Suppressor macrophage treated with lipopolysaccharide for 1 hour (primary cell): Measurements from ENCODE around the gene HLA-DMA.

Experiments used
- DNase-seq, 3 donors: peaks; one replicate each; pipeline ENCODE4 v3.0.0-alpha.2; 2020 to 2022

The HLA-DMA gene

GRCh38 chr6:32952817-32953739 lies at the start of gene HLA-DMA:
Gene HLA-DMA (minus strand): TSS chr6:32953097. CDS start chr6:32953036, 61 bp downstream.
- DNase-seq: peak; percentile 95 to 99 (median 98)

DNA sequence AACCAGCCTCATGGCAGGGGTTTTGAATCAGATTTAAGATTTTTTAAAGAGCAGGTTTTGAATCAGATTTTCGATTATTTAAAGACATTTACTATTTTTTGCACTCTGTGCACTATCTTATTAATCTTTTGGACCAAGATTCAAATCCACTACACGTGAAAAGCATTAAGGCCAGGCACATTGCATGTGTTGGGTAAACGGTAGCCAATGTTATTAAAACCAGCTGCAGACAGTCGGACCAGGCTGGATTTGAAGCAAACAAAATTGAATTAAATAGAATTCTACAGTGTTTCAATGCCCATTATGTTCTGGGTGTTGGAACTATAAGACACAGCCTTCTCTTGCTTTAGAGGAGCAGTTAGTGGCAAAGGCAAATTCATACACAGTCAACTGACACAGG lies 48.8 kb upstream of the HLA-DMA start:
- no peak for DNase-seq

GRCh38 chr6:33000055-33000454 lies 47.2 kb upstream of the HLA-DMA start:
- peak in 1 of 3 donors; percentile 37 for DNase-seq

DNA sequence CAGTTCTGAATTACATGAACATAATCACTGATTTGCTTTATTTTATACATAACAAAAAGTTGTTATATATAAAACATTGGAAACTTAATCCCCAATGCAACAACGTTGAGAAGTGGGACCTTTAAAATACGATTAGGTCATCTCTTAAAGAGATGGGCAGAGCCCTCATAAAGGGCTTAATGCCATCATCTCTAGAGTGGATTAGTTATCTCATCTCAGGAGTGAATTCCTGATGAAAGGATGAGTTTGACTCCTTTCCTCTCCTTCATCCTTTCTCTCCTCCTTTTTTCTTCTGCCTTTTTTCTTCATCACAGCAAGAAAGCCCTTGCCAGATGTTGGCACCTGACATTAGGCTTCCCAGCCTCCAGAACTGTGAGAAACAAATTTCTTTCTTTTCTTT lies 42.6 kb upstream of the HLA-DMA start:
- DNase-seq: no peak

DNA sequence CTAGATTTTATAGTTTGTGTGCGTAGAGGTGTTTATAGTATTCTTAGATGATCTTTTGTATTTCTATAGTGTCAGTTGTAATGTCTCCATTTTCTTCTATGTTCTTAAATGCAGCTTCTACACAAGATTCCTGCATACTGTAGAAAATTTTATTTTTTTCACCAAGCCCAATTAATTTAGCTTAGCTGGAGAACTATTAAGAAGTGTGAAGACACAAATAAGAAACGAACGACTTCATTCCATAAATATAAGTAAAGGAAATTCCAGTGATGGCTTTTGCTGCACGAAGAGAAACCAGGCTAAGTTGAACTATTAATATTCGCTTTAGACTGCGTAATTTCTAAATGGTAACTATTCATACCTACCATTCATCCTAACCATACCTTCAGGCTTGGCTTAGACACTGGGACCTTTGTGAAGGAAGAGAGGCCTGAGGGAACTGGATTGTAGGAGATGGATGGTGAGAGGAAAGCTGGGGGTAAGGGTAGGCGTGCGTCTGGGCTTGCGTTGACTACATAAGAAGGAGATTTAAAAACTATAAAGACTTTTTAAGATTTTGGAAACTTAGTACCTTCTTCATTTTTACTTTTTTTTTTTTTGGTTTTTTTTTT lies 40.6 kb upstream of the HLA-DMA start:
- no peak for DNase-seq

GRCh38 chr6:32991972-32992371 lies 39.1 kb upstream of the HLA-DMA start:
- DNase-seq: no peak

GRCh38 chr6:32989368-32989767 lies 36.5 kb upstream of the HLA-DMA start:
- no peak for DNase-seq

DNA sequence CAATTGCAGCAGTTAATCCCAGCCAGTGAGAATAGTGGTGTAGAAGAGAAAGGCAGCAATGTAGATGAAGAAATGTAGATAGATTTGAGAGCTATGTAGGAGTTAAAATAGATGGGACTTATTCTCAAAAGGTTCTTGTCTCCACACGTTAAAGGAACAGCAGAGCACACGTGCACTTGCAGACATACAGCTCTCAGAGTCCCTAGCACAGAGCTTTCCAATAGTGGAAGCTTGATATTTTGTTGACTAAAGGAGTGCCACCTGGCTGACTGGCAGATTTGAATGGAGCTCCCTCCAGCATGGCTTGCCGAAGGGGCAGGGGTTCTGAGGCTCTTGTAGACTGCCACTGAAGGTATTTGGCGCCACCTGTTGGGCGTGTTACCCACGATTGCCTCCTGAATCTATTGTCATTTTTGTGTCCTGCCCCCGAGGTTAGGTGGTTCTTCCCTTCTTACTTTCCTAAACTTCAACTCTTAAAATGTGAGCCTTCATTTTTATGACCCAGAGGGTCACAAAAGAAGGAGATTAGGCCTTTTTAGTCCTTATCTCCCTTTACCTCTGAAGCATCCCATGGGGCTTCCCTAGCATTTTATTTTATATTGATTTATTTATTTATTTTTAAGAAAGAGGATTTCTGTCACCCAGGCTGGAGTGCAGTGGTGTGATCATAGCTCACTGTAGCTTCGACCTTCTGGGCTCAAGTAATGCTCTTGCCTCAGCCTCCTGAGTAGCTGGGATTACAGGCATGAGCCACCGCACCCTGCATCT lies 31.9 kb upstream of the HLA-DMA start:
- peak; percentile 81 to 91 (median 88) for DNase-seq

DNA sequence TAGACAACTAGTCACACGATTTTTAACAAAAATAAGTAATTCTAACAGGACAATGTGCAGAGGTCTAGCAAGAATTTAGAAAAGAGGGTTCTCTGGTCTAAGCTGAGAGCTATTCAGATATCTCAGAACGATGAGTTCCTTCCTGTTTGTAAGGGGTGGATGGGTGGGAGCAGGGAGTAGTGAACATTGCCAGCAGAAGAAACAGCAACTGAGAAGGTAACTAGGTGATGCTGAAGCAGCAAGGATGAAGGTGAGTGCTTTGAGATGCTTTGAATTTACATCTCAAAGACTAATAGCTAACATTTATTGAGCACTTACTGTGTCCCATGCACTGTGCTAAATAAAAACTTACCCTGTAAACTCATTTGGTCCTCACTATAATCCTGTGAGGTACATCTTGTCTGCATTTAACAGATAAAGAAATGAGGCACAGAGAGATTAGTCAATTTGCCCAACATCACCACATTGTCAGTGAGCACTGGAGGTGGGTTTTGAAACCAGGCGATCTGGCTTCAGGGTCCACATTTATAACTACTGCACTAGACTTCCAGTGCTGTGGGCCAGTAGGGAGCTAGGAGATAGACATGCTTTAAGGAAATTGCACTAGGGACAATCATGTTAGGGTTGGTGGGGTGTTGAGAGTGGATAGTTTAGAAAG lies 31.2 kb upstream of the HLA-DMA start:
- peak in 1 of 3 donors; percentile 16 for DNase-seq

DNA sequence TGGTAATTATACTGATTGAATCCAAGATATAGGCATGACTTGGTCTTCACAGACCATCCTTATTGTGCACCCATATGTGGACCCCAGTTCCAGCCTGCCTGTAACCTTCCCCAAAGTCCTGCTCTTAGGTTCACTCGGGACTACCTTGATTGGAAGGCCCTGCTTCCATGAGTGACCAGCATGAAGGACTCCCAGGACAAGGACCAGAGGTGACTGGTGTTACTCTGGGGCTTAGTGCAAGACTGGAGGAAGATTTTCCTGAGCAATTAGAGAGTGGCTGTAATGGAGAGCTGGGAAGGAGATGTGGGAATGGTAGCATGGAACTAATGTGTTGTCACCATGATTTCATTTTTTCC lies 30.6 kb upstream of the HLA-DMA start:
- peak in 1 of 3 donors; percentile 11 for DNase-seq

DNA sequence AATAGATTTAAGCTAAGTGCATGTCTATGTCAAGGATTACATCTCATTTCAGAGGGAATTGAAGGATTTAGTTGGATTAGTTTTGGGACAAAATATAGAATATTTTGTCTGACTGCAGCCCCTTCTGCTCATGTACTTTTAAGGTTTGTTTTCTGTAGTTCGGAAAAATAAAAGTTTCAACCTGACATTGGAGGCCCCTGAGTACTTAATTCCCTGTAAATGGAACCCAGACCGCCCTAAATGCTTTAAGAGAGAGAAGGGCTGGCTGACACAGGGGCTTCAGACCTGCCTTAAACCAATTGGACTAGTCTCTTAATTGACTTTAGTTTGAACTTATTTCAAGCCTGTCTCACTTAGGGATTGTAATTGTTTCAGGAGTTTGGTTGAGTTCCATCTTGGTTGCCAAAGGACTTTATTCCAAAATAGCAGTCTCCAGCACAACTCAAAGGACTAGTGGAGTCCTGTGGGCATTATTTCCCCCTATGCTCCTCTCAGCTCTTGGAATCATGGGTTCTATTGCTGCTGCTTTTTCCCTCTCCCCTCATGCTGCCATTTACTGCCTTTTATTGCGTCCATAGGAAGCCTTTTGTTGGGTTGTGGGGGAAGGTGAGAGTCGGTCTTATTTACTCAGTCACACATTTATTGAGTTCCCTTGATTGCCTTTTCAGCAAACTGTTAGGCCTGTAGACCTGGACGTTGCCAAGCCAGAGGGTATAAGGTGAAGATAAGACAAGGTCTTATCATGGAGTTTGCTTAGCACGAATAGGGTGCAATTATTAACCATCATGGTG lies 30.0 kb upstream of the HLA-DMA start:
- no peak for DNase-seq

DNA sequence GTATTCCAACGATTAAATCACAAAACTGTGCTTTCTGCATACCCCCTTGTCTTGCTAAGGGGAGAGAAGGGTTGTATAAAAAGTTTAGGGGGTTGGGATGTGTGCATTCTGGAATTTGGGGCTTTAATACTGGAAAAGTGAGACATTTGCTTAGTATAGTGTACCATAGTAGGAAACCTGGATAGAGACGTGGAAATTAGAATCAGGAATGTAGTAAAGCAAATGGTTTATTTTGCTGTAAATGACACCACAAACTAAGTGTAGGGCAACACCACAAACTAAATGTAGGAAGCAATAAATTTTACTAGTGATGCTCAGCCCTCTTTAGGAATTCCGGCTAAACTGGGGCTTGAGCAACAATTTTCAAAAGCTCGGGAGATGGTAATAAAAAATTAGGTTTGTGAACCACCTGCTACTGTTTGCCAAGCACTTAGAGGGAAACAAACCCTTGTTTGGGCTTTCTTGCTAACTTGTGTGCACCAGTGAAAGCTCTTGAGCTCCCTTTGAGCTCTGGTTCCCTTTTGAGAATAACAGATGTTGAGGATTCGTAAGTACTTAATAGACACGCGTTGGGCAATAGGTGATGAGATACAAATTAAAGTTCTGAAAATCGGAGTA lies 29.3 kb upstream of the HLA-DMA start:
- no peak for DNase-seq

GRCh38 chr6:32980488-32981038 lies 27.7 kb upstream of the HLA-DMA start:
- no peak for DNase-seq

DNA sequence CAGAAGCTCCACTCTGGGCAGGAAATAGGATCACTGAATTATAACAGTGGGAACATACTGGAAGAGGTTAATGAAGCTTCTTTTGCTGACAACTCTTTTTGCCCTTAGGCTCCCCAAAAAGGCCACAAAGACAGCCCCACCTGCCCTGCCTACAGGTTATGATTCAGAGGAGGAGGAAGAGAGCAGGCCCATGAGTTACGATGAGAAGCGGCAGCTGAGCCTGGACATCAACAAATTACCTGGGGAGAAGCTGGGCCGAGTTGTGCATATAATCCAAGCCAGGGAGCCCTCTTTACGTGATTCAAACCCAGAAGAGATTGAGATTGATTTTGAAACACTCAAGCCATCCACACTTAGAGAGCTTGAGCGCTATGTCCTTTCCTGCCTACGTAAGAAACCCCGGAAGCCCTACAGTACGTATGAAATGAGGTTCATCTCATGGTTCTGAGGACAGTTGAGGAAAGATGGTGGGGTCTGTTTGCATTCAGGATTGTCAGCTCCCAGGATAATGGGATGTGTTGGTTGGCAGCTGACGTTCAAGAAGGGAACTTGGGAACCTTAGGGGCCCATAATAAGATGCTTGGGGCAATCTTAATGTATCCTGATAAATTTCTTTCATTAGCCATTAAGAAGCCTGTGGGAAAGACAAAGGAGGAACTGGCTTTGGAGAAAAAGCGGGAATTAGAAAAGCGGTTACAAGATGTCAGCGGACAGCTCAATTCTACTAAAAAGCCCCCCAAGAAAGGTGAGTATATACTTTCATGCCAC lies 27.0 kb upstream of the HLA-DMA start:
- no peak for DNase-seq

DNA sequence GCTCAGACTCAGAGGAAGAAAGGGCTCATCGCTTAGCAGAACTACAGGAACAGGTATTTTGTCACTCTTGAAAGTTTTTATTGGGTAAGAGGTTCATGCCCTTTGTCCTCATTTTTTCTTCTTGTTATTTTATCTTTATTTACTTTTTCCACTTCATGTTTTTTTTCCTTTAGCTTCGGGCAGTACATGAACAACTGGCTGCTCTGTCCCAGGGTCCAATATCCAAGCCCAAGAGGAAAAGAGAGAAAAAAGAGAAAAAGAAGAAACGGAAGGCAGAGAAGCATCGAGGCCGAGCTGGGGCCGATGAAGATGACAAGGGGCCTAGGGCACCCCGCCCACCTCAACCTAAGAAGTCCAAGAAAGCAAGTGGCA lies 25.0 kb upstream of the HLA-DMA start:
- DNase-seq: no peak

DNA sequence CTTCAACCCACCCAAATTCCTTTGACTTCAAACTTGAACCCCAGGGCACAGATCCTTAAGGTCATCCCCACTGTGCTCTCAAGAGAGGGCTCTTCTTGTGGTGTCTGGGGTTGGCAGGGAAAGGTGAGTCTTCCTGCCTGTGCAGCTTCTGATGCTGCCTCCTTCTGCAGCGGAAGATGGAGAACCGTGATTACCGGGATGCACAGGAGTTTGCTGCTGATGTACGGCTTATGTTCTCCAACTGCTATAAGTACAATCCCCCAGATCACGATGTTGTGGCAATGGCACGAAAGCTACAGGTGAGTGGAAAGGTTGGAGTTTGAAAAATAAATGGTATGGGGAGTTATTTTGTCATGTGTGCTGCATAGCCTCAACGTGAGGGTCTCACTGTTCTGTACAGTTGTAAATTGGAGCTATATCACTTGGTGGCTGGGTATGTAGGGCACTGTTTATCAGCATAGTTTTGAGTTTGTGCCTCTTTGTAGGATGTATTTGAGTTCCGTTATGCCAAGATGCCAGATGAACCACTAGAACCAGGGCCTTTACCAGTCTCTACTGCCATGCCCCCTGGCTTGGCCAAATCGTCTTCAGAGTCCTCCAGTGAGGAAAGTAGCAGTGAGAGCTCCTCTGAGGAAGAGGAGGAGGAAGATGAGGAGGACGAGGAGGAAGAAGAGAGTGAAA lies 24.5 kb upstream of the HLA-DMA start:
- DNase-seq: no peak

DNA sequence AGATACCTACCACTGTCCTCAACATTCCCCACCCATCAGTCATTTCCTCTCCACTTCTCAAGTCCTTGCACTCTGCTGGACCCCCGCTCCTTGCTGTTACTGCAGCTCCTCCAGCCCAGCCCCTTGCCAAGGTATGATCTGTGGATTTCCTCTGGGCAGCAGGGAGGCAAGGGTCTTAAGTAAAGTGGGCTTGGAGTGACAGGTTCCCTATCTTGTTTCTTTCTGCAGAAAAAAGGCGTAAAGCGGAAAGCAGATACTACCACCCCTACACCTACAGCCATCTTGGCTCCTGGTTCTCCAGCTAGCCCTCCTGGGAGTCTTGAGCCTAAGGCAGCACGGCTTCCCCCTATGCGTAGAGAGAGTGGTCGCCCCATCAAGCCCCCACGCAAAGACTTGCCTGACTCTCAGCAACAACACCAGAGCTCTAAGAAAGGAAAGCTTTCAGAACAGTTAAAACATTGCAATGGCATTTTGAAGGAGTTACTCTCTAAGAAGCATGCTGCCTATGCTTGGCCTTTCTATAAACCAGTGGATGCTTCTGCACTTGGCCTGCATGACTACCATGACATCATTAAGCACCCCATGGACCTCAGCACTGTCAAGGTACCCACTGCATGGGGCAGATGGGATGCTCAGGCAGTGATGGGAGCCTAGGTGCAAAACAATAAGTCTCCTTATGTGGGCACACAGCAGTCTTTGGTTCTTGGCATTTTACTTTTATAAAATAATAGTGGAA lies 23.6 kb upstream of the HLA-DMA start:
- no peak for DNase-seq

DNA sequence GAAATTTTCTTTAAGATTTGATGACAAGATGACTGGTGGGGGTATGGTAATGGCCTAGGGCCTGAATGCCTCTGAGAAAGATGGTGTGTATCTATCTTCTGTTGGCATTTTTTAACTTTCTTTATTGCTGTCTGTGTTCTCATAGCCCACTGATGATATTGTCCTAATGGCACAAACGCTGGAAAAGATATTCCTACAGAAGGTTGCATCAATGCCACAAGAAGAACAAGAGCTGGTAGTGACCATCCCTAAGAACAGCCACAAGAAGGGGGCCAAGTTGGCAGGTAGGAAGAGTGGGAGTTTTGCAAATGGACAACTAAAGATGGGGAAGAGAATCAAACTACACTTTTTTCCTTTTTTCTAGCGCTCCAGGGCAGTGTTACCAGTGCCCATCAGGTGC lies 23.0 kb upstream of the HLA-DMA start:
- DNase-seq: no peak
